Peyer's patch (tissue), 4 donors: ENCODE results near the gene CNTROB. TPM values are rescaled to one million over a fixed set of nuclear protein-coding genes. Genes with fewer than 3 reads are reported as not detected.
A peak's percentile ranks its signal among the peaks of the same experiment; 100 is the strongest.

ENCODE experiments used
- DNase-seq, 3 donors: peaks; one replicate each; pipeline ENCODE4 v3.0.0-alpha.2; 2017 to 2019
- H3K27ac ChIP-seq, 4 donors: fragments of 200-600 bp; sonication (generic); one replicate each; pipeline ENCODE4 v1.5.1; 2016 to 2019
- H3K27me3 ChIP-seq, 2 donors: fragments of 200-600 bp; sonication (generic); one replicate each; pipeline ENCODE4 v1.5.1; 2019
- H3K36me3 ChIP-seq, 3 donors: fragments of 200-600 bp; sonication (generic); one replicate each; pipeline ENCODE4 v1.5.1; 2016 to 2019
- H3K4me1 ChIP-seq, 4 donors: fragments of 200-600 bp; sonication (generic); one replicate each; pipeline ENCODE4 v1.5.1; 2016 to 2019
- H3K4me3 ChIP-seq, 4 donors: fragments of 200-600 bp; sonication (generic); 1 replicate in 3 of 4; 2 replicates in 1 of 4; pipeline ENCODE4 v1.5.1; 2016 to 2019; ENCODE audit warnings: mild to moderate bottlenecking in 1 of 4
- H3K9me3 ChIP-seq, 4 donors: fragments of 200-600 bp; sonication (generic); one replicate each; pipeline ENCODE4 v1.5.1; 2016 to 2019; ENCODE audit warnings: mild to moderate bottlenecking in 1 of 4
- POLR2A ChIP-seq, 2 donors: fragments of 450-650 bp; IDR thresholded peaks; one replicate each; pipeline ENCODE4 v1.5.1; 2017; ENCODE audit warnings: antibody characterized with exemption in 2 of 2, mild to moderate bottlenecking in 2 of 2, moderate library complexity in 2 of 2
- total RNA-seq, 4 donors: library from RNA; depleted of rRNA; stranded (reverse); fragments of >200 nt; gene quantifications; one replicate each; pipeline ENCODE4 v1.1.0, GENCODE V29; 2016
- TF ChIP-seq, protein P1 (sequence below), 6 experiments: fragments of 450-650 bp in 4 of 6; fragments of 200-600 bp in 2 of 6; sonication (generic) in 1 of 6; IDR thresholded peaks; one replicate each; pipeline ENCODE4 v1.5.1; 2017 to 2019; ENCODE audit warnings: antibody characterized with exemption in 6 of 6, mild to moderate bottlenecking in 3 of 6, moderate library complexity in 1 of 6

CNTROB gene
- total RNA-seq, 4 donors from 2014 or later, result 30.5 to 120 (median 45.2) TPM

DNA sequence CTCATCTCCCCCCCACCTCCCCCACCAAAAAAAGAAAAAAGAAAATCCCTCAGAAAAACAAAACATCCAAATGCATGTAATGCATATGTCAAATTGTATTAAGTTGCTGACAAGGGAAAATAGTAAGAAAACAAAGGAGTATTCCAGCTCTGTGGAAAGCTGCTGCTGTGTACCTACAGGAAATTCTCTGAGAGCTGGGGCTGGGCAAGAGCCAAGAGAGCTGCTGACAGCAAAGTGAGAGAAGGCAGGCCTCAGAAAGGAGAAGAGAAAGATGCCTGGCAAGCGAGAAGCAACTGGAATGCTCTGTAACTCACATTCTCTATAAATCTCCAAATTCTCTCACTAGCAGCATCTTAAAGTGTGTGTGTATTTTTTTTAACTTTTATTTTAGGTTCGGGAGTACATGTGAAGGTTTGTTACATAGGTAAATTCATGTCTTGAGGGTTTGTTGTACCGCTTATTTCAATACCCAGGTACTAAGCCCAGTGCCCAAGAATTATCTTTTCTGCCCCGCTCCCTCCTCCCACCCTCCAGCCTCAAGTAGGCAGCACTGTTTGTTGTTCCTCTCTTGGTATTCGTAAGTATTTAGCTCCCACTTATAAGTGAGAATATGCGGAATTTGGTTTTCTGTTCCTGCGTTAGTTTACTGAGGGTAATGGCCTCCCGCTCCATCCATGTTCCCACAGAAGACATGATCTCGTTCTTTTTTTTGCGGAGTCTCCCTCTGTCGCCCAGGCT is 24.4 kb downstream of the CNTROB start:
- Histone ChIP-seq H3K9me3 (no peaks in the 10 kb centered on the region), H3K27me3 (no peaks in the 10 kb centered on the region), H3K4me3 (no peak overlapping the region), H3K27ac (peak overlapping the region in 1 of 4 donors; percentile 27), H3K4me1 (no peaks in the 10 kb centered on the region), H3K36me3 (no peaks in the 10 kb centered on the region)
- DNase-seq, result no peak
- TF ChIP-seq, protein P1, sequence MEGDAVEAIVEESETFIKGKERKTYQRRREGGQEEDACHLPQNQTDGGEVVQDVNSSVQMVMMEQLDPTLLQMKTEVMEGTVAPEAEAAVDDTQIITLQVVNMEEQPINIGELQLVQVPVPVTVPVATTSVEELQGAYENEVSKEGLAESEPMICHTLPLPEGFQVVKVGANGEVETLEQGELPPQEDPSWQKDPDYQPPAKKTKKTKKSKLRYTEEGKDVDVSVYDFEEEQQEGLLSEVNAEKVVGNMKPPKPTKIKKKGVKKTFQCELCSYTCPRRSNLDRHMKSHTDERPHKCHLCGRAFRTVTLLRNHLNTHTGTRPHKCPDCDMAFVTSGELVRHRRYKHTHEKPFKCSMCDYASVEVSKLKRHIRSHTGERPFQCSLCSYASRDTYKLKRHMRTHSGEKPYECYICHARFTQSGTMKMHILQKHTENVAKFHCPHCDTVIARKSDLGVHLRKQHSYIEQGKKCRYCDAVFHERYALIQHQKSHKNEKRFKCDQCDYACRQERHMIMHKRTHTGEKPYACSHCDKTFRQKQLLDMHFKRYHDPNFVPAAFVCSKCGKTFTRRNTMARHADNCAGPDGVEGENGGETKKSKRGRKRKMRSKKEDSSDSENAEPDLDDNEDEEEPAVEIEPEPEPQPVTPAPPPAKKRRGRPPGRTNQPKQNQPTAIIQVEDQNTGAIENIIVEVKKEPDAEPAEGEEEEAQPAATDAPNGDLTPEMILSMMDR (IDR thresholded peaks at IDR 0.05), result no peak
- TF ChIP-seq POLR2A (IDR thresholded peaks at IDR 0.05), result no peak

DNA sequence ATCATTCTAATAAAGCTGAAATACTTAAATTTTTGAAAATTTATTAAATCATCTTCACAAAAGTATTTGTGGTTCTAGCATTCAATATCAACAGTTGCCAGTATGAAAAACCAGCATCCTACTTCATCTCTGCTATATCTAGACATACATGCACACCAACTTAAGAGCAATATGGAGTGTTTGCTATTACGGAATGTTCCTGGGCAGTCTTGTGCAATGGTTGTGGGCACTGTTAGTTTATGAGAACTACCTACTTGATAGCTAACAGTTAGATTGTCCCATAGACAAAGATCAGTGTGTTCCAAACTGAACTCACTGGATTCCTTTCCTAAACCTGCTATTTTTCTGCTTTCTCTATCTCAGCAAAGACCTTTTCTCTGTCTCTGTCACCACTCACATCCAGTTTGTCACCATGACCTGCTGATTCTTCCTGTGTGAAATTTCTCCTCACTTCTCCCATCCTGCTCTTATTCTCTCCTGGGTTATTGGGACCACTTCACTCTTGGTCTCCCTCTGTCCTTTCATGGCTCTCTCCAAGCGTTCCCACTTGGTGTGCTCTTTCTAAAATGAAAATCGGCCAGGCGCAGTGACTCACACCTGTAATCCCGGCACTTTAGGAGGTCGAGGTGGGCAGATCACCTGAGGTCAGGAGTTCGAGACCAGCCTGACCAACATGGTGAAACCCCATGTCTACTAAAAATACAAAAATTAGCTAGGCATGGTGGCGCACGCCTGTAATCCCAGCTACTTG is 27.7 kb downstream of the CNTROB start:
- Histone ChIP-seq H3K4me1 (no peaks in the 10 kb centered on the region), H3K27me3 (no peaks in the 10 kb centered on the region), H3K36me3 (no peaks in the 10 kb centered on the region), H3K9me3 (no peaks in the 10 kb centered on the region), H3K4me3 (no peak overlapping the region), H3K27ac (no peak overlapping the region)
- DNase-seq, result no peak
- TF ChIP-seq POLR2A (IDR thresholded peaks at IDR 0.05), result no peak
- TF ChIP-seq, protein P1 (IDR thresholded peaks at IDR 0.05), result no peak

DNA sequence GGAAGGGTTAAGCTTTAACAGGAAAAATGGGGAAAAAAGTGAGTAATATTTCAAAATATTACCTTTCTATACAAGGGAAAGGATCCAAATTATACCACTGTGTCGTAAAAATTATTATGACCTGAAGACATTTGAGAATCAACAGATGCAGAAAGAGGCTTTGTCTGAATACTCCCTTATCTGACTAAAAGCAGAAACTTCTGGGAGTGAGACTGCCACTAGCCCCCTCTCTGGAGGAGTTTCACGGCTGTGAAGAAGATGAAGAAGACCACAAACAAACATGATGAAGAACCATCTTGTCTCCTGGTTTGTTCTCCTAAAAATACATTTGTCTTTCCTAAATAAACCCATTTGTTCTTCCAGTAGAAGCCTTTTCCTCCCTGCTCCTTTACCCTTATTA is 29.4 kb downstream of the CNTROB start:
- no peak overlapping the region for H3K27ac ChIP-seq
- H3K4me1 ChIP-seq, result no peaks in the 10 kb centered on the region
- H3K27me3 ChIP-seq, result no peaks in the 10 kb centered on the region
- no peak for DNase-seq
- H3K4me3 ChIP-seq, result no peak overlapping the region
- H3K36me3 ChIP-seq, result no peaks in the 10 kb centered on the region
- no peak for TF ChIP-seq POLR2A (IDR thresholded peaks at IDR 0.05)
- TF ChIP-seq, protein P1 (IDR thresholded peaks at IDR 0.05), result no peak
- H3K9me3 ChIP-seq, result no peaks in the 10 kb centered on the region

DNA sequence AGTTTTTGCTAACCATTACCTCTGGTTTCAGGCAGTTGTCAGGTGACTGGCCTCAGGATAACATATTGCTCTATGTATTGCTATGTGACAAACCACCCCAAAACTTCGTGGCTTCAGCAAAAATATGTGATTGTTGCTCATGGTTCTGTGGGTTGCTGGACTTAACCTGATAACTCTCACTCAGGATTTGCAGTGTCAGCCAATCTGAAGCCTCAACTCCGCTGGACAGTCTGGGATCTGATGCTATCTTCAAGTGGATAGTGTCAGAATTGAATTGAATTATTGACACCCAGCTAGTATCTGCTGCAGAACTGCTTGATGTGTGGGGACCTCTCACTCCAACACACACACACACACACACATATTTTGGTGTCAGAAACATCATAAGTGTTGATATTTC is 35.7 kb downstream of the CNTROB start:
- Histone ChIP-seq H3K4me3 (no peak overlapping the region), H3K27ac (no peak overlapping the region), H3K9me3 (no peaks in the 10 kb centered on the region), H3K27me3 (no peaks in the 10 kb centered on the region), H3K36me3 (no peaks in the 10 kb centered on the region), H3K4me1 (no peaks in the 10 kb centered on the region)
- DNase-seq, result peak in 1 of 3 donors; percentile 13
- TF ChIP-seq, protein P1 (IDR thresholded peaks at IDR 0.05), result no peak
- no peak for TF ChIP-seq POLR2A (IDR thresholded peaks at IDR 0.05)

DNA sequence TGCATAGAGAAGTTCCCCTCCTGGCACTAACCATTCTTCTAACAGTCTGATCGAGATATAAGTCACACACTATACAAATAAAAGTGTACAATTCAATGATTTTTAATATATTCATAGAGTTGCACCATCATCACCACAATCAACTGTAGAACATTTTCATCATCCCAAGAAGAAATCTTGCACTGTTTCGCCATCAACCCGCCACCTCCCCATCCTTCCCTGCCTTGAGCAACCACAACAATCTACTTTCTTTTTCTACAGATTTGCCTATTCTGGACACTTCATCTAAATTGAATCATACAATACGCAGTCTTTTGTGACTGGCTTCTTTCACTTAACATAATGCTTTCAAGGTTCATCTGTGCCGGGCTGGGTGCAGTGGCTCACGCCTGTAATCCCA is 37.4 kb downstream of the CNTROB start:
- Histone ChIP-seq H3K4me1 (no peaks in the 10 kb centered on the region), H3K4me3 (no peak overlapping the region), H3K36me3 (no peaks in the 10 kb centered on the region), H3K27me3 (no peaks in the 10 kb centered on the region), H3K27ac (no peak overlapping the region), H3K9me3 (peaks cover 0 to under 1% (median 0%) of the 10 kb centered on the region in 4 donors)
- TF ChIP-seq, protein P1 (IDR thresholded peaks at IDR 0.05), result no peak
- no peak for TF ChIP-seq POLR2A (IDR thresholded peaks at IDR 0.05)
- DNase-seq, result peak in 1 of 3 donors; percentile 7
